Mononuclear cell (primary cell): ENCODE data around the gene ACKR3. TPM values are rescaled to one million over a fixed set of nuclear protein-coding genes. Genes with fewer than 3 reads are reported as not detected.

Experiments
- H3K27me3 ChIP-seq: 2 replicates; pipeline ENCODE4 v1.6.0; 2011; ENCODE audit warnings: low read length, control low read depth; ENCODE audit not compliant: insufficient read depth
- H3K4me1 ChIP-seq: 2 replicates; pipeline ENCODE4 v1.5.1; 2011; ENCODE audit warnings: mild to moderate bottlenecking, low read length, control low read depth; ENCODE audit not compliant: insufficient read depth
- H3K4me3 ChIP-seq: 2 replicates; pipeline ENCODE4 v1.5.1; 2011; ENCODE audit warnings: mild to moderate bottlenecking, low read length, moderate library complexity
- H3K9me3 ChIP-seq: 2 replicates; pipeline ENCODE4 v1.5.1; 2011; ENCODE audit warnings: low read depth, mild to moderate bottlenecking, control low read depth, low read length
- total RNA-seq: library from RNA; depleted of rRNA; stranded (reverse); fragments of >200 nt; gene quantifications from one replicate; pipeline ENCODE4 v1.2.3, GENCODE V29; 2012

Gene ACKR3
- total RNA-seq, 1 donor = 2.7 TPM

- no peaks in the 10 kb centered on the region for H3K4me1 ChIP-seq
- H3K9me3 ChIP-seq = no peaks in the 10 kb centered on the region
- no peak overlapping the region for H3K4me3 ChIP-seq
- peaks cover 3% of the 10 kb centered on the region for H3K27me3 ChIP-seq
Observed at GRCh38 chr2:236601316-236602202, 31.9 kb downstream of the ACKR3 start.

- no peaks in the 10 kb centered on the region for H3K9me3 ChIP-seq
- H3K4me1 ChIP-seq = peaks cover 9% of the 10 kb centered on the region
- no peak overlapping the region for H3K4me3 ChIP-seq
- peaks cover 3% of the 10 kb centered on the region for H3K27me3 ChIP-seq
Observed at GRCh38 chr2:236602678-236603077, 33.1 kb downstream of the ACKR3 start.

GRCh38 chr2:236603361-236604015 is 33.9 kb downstream of the ACKR3 start:
- no peak overlapping the region for H3K4me3 ChIP-seq
- H3K9me3 ChIP-seq = no peaks in the 10 kb centered on the region
- H3K4me1 ChIP-seq = peaks cover 9% of the 10 kb centered on the region
- H3K27me3 ChIP-seq = peaks cover 3% of the 10 kb centered on the region

GRCh38 chr2:236604575-236605344 is 35.1 kb downstream of the ACKR3 start:
- Histone ChIP-seq H3K9me3 (no peaks in the 10 kb centered on the region), H3K4me1 (peaks cover 9% of the 10 kb centered on the region), H3K4me3 (no peak overlapping the region), H3K27me3 (peaks cover 3% of the 10 kb centered on the region)

GRCh38 chr2:236605345-236605734 is 35.7 kb downstream of the ACKR3 start:
- no peaks in the 10 kb centered on the region for H3K9me3 ChIP-seq
- H3K4me1 ChIP-seq = peaks cover 9% of the 10 kb centered on the region
- H3K4me3 ChIP-seq = no peak overlapping the region
- H3K27me3 ChIP-seq = peaks cover 3% of the 10 kb centered on the region

GRCh38 chr2:236606023-236606422 is 36.4 kb downstream of the ACKR3 start:
- peaks cover 9% of the 10 kb centered on the region for H3K4me1 ChIP-seq
- no peak overlapping the region for H3K4me3 ChIP-seq
- peaks cover 3% of the 10 kb centered on the region for H3K27me3 ChIP-seq
- H3K9me3 ChIP-seq = no peaks in the 10 kb centered on the region

- H3K9me3 ChIP-seq = no peaks in the 10 kb centered on the region
- H3K27me3 ChIP-seq = peaks cover 3% of the 10 kb centered on the region
- H3K4me3 ChIP-seq = no peak overlapping the region
- H3K4me1 ChIP-seq = peaks cover 9% of the 10 kb centered on the region
Observed at GRCh38 chr2:236607471-236608187, 38.0 kb downstream of the ACKR3 start.

GRCh38 chr2:236608188-236608525 is 38.5 kb downstream of the ACKR3 start:
- peaks cover 9% of the 10 kb centered on the region for H3K4me1 ChIP-seq
- no peak overlapping the region for H3K4me3 ChIP-seq
- H3K27me3 ChIP-seq = peaks cover 3% of the 10 kb centered on the region
- H3K9me3 ChIP-seq = no peaks in the 10 kb centered on the region

GRCh38 chr2:236608710-236609109 is 39.1 kb downstream of the ACKR3 start:
- Histone ChIP-seq H3K4me3 (no peak overlapping the region), H3K27me3 (peaks cover 3% of the 10 kb centered on the region), H3K4me1 (peaks cover 9% of the 10 kb centered on the region), H3K9me3 (no peaks in the 10 kb centered on the region)

GRCh38 chr2:236610991-236611821 is 41.6 kb downstream of the ACKR3 start:
- Histone ChIP-seq H3K4me1 (peaks cover 9% of the 10 kb centered on the region), H3K9me3 (no peaks in the 10 kb centered on the region), H3K4me3 (no peak overlapping the region), H3K27me3 (no peaks in the 10 kb centered on the region)

GRCh38 chr2:236612737-236613136 is 43.1 kb downstream of the ACKR3 start:
- Histone ChIP-seq H3K27me3 (no peaks in the 10 kb centered on the region), H3K4me3 (no peak overlapping the region), H3K9me3 (no peaks in the 10 kb centered on the region), H3K4me1 (no peaks in the 10 kb centered on the region)

- Histone ChIP-seq H3K9me3 (no peaks in the 10 kb centered on the region), H3K4me1 (no peaks in the 10 kb centered on the region), H3K4me3 (no peak overlapping the region), H3K27me3 (no peaks in the 10 kb centered on the region)
Observed at GRCh38 chr2:236613612-236614011, 44.0 kb downstream of the ACKR3 start.

- no peaks in the 10 kb centered on the region for H3K9me3 ChIP-seq
- no peak overlapping the region for H3K4me3 ChIP-seq
- H3K27me3 ChIP-seq = no peaks in the 10 kb centered on the region
- H3K4me1 ChIP-seq = no peaks in the 10 kb centered on the region
Observed at GRCh38 chr2:236614551-236614950, 44.9 kb downstream of the ACKR3 start.

GRCh38 chr2:236616031-236616430 is 46.4 kb downstream of the ACKR3 start:
- H3K9me3 ChIP-seq = no peaks in the 10 kb centered on the region
- no peak overlapping the region for H3K4me3 ChIP-seq
- no peaks in the 10 kb centered on the region for H3K4me1 ChIP-seq
- no peaks in the 10 kb centered on the region for H3K27me3 ChIP-seq
